H54 (cell line): ENCODE measurements around the gene MAEA.

Source experiments
- DNase-seq: peaks from one replicate; pipeline ENCODE4 v3.0.0; 2011; ENCODE audit warnings: low spot score, mixed read lengths; ENCODE audit not compliant: insufficient read length
- FAIRE-seq: peaks from 3 replicates; lab custom pipeline; 2011; peaks lifted over from hg19 to GRCh38; lab: Jason Lieb, UNC
- POLR2A ChIP-seq: IDR thresholded peaks from 2 replicates; pipeline ENCODE4 v1.6.1; 2011; ENCODE audit warnings: low read depth, mild to moderate bottlenecking, low read length

MAEA gene

GRCh38 chr4:1373892-1374705 lies 84.4 kb downstream of the MAEA start:
- no peak for TF ChIP-seq POLR2A
- FAIRE-seq: no peak
- DNase-seq: no peak

- FAIRE-seq (no peak), DNase-seq (no peak)
- TF ChIP-seq POLR2A: no peak
Measured at GRCh38 chr4:1374706-1375045, 85.0 kb downstream of the MAEA start.

- DNase-seq: no peak
- no peak for FAIRE-seq
- no peak for TF ChIP-seq POLR2A
Measured at GRCh38 chr4:1375051-1375721, 85.5 kb downstream of the MAEA start.

- FAIRE-seq (no peak), DNase-seq (no peak)
- TF ChIP-seq POLR2A: no peak
Measured at GRCh38 chr4:1375761-1376322, 86.2 kb downstream of the MAEA start.

GRCh38 chr4:1376391-1376840 lies 86.7 kb downstream of the MAEA start:
- no peak for DNase-seq
- FAIRE-seq: no peak
- no peak for TF ChIP-seq POLR2A

- DNase-seq (no peak), FAIRE-seq (no peak)
- TF ChIP-seq POLR2A: no peak
Measured at GRCh38 chr4:1376841-1377605, 87.3 kb downstream of the MAEA start.

- FAIRE-seq: no peak
- no peak for TF ChIP-seq POLR2A
- DNase-seq: no peak
Measured at GRCh38 chr4:1377606-1378261, 88.0 kb downstream of the MAEA start.

GRCh38 chr4:1378559-1379231 lies 89.0 kb downstream of the MAEA start:
- FAIRE-seq (no peak), DNase-seq (no peak)
- no peak for TF ChIP-seq POLR2A

- TF ChIP-seq POLR2A: no peak
- DNase-seq (no peak), FAIRE-seq (no peak)
Measured at GRCh38 chr4:1379351-1379781, 89.7 kb downstream of the MAEA start.

GRCh38 chr4:1379801-1380331 lies 90.2 kb downstream of the MAEA start:
- DNase-seq: no peak
- TF ChIP-seq POLR2A: no peak
- no peak for FAIRE-seq

- FAIRE-seq (no peak), DNase-seq (no peak)
- no peak for TF ChIP-seq POLR2A
Measured at GRCh38 chr4:1380368-1381151, 90.9 kb downstream of the MAEA start.

- TF ChIP-seq POLR2A: no peak
- FAIRE-seq (no peak), DNase-seq (no peak)
Measured at GRCh38 chr4:1381181-1381621, 91.5 kb downstream of the MAEA start.
